GM19023 (cell line): ENCODE results near the gene FGF12.

ENCODE experiments used
- ATAC-seq: cut with Tn5 transposase; IDR thresholded peaks from one replicate; pipeline ENCODE4 v1.9.1; 2021; ENCODE audit warnings: mild to moderate bottlenecking, moderate library complexity; ENCODE audit not compliant: unreplicated experiment

The FGF12 gene

GRCh38 chr3:192275741-192276355, 451.5 kb downstream of the FGF12 start:
- ATAC-seq, result no peak

- ATAC-seq, result no peak
Observed at GRCh38 chr3:192273697-192274010, 453.7 kb downstream of the FGF12 start.

- ATAC-seq, result no peak
Observed at GRCh38 chr3:192273001-192273696, 454.2 kb downstream of the FGF12 start.

- ATAC-seq, result no peak
Observed at GRCh38 chr3:192262001-192262400, 465.3 kb downstream of the FGF12 start.

- ATAC-seq, result no peak
Observed at GRCh38 chr3:192261135-192261534, 466.2 kb downstream of the FGF12 start.

- ATAC-seq, result no peak
Observed at GRCh38 chr3:192260116-192261010, 467.0 kb downstream of the FGF12 start.

GRCh38 chr3:192259661-192260060, 467.7 kb downstream of the FGF12 start:
- no peak for ATAC-seq

GRCh38 chr3:192258721-192259120, 468.6 kb downstream of the FGF12 start:
- ATAC-seq, result no peak

- ATAC-seq, result no peak
Observed at GRCh38 chr3:192255839-192256238, 471.5 kb downstream of the FGF12 start.

- no peak for ATAC-seq
Observed at GRCh38 chr3:192253138-192253887, 474.0 kb downstream of the FGF12 start.

- ATAC-seq, result no peak
Observed at GRCh38 chr3:192249516-192249915, 477.8 kb downstream of the FGF12 start.

GRCh38 chr3:192246847-192247559, 480.3 kb downstream of the FGF12 start:
- no peak for ATAC-seq

GRCh38 chr3:192244591-192244990, 482.8 kb downstream of the FGF12 start:
- no peak for ATAC-seq

- no peak for ATAC-seq
Observed at GRCh38 chr3:192239956-192240355, 487.4 kb downstream of the FGF12 start.

- ATAC-seq, result no peak
Observed at GRCh38 chr3:192237992-192238608, 489.2 kb downstream of the FGF12 start.

- no peak for ATAC-seq
Observed at GRCh38 chr3:192229866-192230265, 497.5 kb downstream of the FGF12 start.

- ATAC-seq, result no peak
Observed at GRCh38 chr3:192224634-192225155, 502.6 kb downstream of the FGF12 start.

- ATAC-seq, result no peak
Observed at GRCh38 chr3:192223815-192224214, 503.5 kb downstream of the FGF12 start.

GRCh38 chr3:192220915-192221314, 506.4 kb downstream of the FGF12 start:
- no peak for ATAC-seq

GRCh38 chr3:192219926-192220325, 507.4 kb downstream of the FGF12 start:
- no peak for ATAC-seq
